Body of pancreas (tissue), 4 donors: ENCODE data around the gene NPAS2.

Experiments
- CTCF ChIP-seq, 7 experiments: fragments of 450-650 bp in 4 of 7; fragments of 200-600 bp in 3 of 7; sonication (generic) in 3 of 7; IDR thresholded peaks; one replicate each; pipeline ENCODE4 v1.5.1; 2016 to 2019; ENCODE audit warnings: antibody characterized with exemption in 7 of 7
- POLR2A ChIP-seq, 3 donors: fragments of 450-650 bp; IDR thresholded peaks; one replicate each; pipeline ENCODE4 v1.6.1; 2016; ENCODE audit warnings: antibody characterized with exemption in 3 of 3, mild to moderate bottlenecking in 2 of 3

DNA sequence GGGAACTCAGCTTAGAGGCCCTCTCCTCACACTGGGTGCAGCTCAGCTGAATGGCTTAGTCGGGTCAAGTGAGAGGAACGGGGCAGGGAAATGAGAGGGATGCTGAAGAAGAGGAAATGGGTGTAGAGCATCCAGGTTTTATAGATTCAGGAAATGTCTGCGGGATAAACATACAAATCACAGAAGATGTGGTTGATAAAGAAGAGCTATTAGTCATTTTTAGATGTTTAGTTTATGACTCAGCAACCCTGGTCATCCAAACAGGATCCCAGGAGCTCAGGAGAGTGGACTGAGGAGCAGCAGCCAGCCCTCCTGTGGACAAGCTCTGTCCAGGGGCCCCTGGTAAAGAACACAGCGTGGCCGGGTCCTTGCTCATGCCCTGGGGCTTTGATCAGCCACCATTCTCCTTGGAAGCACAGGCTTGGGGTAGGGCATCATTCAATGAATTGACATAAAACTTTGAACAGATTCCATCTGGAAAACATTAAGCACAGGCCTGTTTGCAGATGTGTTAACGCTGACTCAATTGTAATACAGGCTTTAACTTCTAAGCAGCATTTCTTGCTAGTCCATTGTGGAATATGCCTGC is 83.0 kb downstream of the NPAS2 start:
- TF ChIP-seq CTCF (IDR thresholded peaks at IDR 0.05), result no peak
- no peak for TF ChIP-seq POLR2A (IDR thresholded peaks at IDR 0.05)
